H1 (cell line): Measurements from ENCODE around the gene ITGA11. TPM values are rescaled to one million over a fixed set of nuclear protein-coding genes. Genes with fewer than 3 reads are reported as not detected.
A peak's percentile ranks its signal among the peaks of the same experiment; 100 is the strongest.

ENCODE experiments used
- CTCF ChIA-PET: fragments of 300-600 bp; sonication (Branson Sonifier 250); formaldehyde crosslinking; loops from one replicate; lab custom pipeline; 2021; ENCODE audit not compliant: partially characterized antibody; lab: Charles Lee
- POLR2A ChIA-PET: fragments of 300-600 bp; sonication (Branson Sonifier 250); formaldehyde crosslinking; loops from one replicate; lab custom pipeline; 2021; ENCODE audit warnings: inconsistent platforms; ENCODE audit not compliant: partially characterized antibody; lab: Charles Lee
- DNase-seq, 2 experiments: peaks; one replicate each; pipeline versions ENCODE4 v3.0.0 to v3.0.0-alpha.2; 2010 to 2022; ENCODE audit warnings: low spot score in 2 of 2, low read depth in 1 of 2, mixed read lengths in 1 of 2
- FAIRE-seq: peaks from 2 replicates; lab custom pipeline; 2011; peaks lifted over from hg19 to GRCh38; lab: Jason Lieb, UNC
- H2AFZ ChIP-seq: 2 replicates; pipeline ENCODE4 v1.8.1; 2012; ENCODE audit warnings: low read length, inconsistent platforms
- H2AK5ac ChIP-seq: 2 replicates; pipeline ENCODE4 v1.6.1; 2013; ENCODE audit warnings: low read depth, low read length
- H2BK120ac ChIP-seq: replicated peaks from 2 replicates; pipeline ENCODE3; 2013; ENCODE audit warnings: low read depth, low read length, inconsistent platforms
- H2BK12ac ChIP-seq: 2 replicates; pipeline ENCODE4 v1.6.1; 2013; ENCODE audit warnings: low read depth, low read length
- H2BK15ac ChIP-seq: 2 replicates; pipeline ENCODE4 v1.6.1; 2013; ENCODE audit warnings: low read length
- H2BK20ac ChIP-seq: 2 replicates; pipeline ENCODE4 v1.6.1; 2013; ENCODE audit warnings: low read length
- H2BK5ac ChIP-seq: 2 replicates; pipeline ENCODE4 v1.6.1; 2013; ENCODE audit warnings: low read depth, low read length
- H3K14ac ChIP-seq: 2 replicates; pipeline ENCODE4 v1.6.1; 2013; ENCODE audit warnings: inconsistent platforms; ENCODE audit not compliant: insufficient read length
- H3K18ac ChIP-seq: 2 replicates; pipeline ENCODE4 v1.6.1; 2013; ENCODE audit warnings: low read length; ENCODE audit errors: extremely low read depth
- H3K23ac ChIP-seq: 2 replicates; pipeline ENCODE4 v1.6.1; 2013; ENCODE audit warnings: inconsistent platforms; ENCODE audit not compliant: insufficient read length
- H3K23me2 ChIP-seq: 2 replicates; pipeline ENCODE4 v1.6.1; 2013; ENCODE audit warnings: low read depth, low read length
- H3K27ac ChIP-seq: 2 replicates; pipeline ENCODE4 v1.6.1; 2011; ENCODE audit warnings: low read depth, low read length, inconsistent platforms
- H3K27me3 ChIP-seq, 4 experiments: replicated peaks in 1 of 4; 1 replicate in 1 of 4; 2 replicates in 3 of 4; pipeline versions ENCODE4 v1.6.1 to v1.8.1; 2011 to 2013; ENCODE audit warnings: low read length in 3 of 4, mild to moderate bottlenecking in 3 of 4, inconsistent platforms in 2 of 4, mixed read lengths in 2 of 4, moderate library complexity in 1 of 4; ENCODE audit not compliant: control insufficient read depth in 3 of 4, insufficient read depth in 3 of 4; ENCODE audit errors: extremely low read depth in 1 of 4
- H3K36me3 ChIP-seq, 4 experiments: 2 replicates each; pipeline versions ENCODE4 v1.6.1 to v1.8.1; 2011 to 2013; ENCODE audit warnings: mild to moderate bottlenecking in 4 of 4, low read length in 3 of 4, moderate library complexity in 2 of 4, control low read depth in 1 of 4, inconsistent platforms in 1 of 4; ENCODE audit not compliant: insufficient read depth in 4 of 4, control insufficient read depth in 2 of 4
- H3K4ac ChIP-seq: replicated peaks from 2 replicates; pipeline ENCODE3; 2013; ENCODE audit warnings: low read length, low read depth, mixed read lengths, inconsistent platforms; ENCODE audit not compliant: insufficient read length
- H3K4me1 ChIP-seq, 4 experiments: replicated peaks in 1 of 4; 1 replicate in 1 of 4; 2 replicates in 3 of 4; pipeline versions ENCODE4 v1.6.1 to v1.8.1; 2011 to 2013; ENCODE audit warnings: low read length in 3 of 4, inconsistent platforms in 2 of 4, mixed read lengths in 1 of 4; ENCODE audit not compliant: insufficient read depth in 4 of 4, control insufficient read depth in 3 of 4
- H3K4me2 ChIP-seq, 2 experiments: 2 replicates each; pipeline versions ENCODE4 v1.6.1 to v1.8.1; 2011 to 2013; ENCODE audit warnings: low read depth in 2 of 2, low read length in 2 of 2, control low read depth in 1 of 2, inconsistent platforms in 1 of 2, mild to moderate bottlenecking in 1 of 2; ENCODE audit not compliant: insufficient read depth in 1 of 2
- H3K4me3 ChIP-seq, 4 experiments: fragments of 200-600, 300-600 bp in 1 of 4; sonication (generic), shearing (Covaris generic), sonication (Bioruptor Twin) in 1 of 4; 2 replicates each; pipeline versions ENCODE4 v1.5.1 to v1.8.1; 2011 to 2016; ENCODE audit warnings: low read length in 4 of 4, low read depth in 3 of 4, control low read depth in 2 of 4, inconsistent platforms in 2 of 4, mild to moderate bottlenecking in 2 of 4, mixed read lengths in 1 of 4, moderate library complexity in 1 of 4; ENCODE audit not compliant: insufficient read depth in 2 of 4; ENCODE audit errors: extremely low read depth in 1 of 4
- H3K56ac ChIP-seq: replicated peaks from 2 replicates; pipeline ENCODE3; 2013; ENCODE audit warnings: low read depth, mild to moderate bottlenecking, mixed read lengths, low read length, inconsistent platforms; ENCODE audit not compliant: insufficient read length
- H3K79me1 ChIP-seq: 2 replicates; pipeline ENCODE4 v1.6.1; 2013; ENCODE audit warnings: low read depth, low read length, control low read depth
- H3K79me2 ChIP-seq, 2 experiments: 2 replicates each; pipeline versions ENCODE4 v1.6.1 to v1.8.1; 2012 to 2013; ENCODE audit warnings: low read length in 2 of 2, mild to moderate bottlenecking in 2 of 2, inconsistent platforms in 1 of 2; ENCODE audit not compliant: insufficient read depth in 2 of 2, control insufficient read depth in 1 of 2
- H3K9ac ChIP-seq, 4 experiments: replicated peaks in 1 of 4; 1 replicate in 1 of 4; 2 replicates in 3 of 4; pipeline versions ENCODE4 v1.6.1 to v1.8.1; 2011 to 2013; ENCODE audit warnings: low read depth in 3 of 4, low read length in 3 of 4, control low read depth in 2 of 4, mild to moderate bottlenecking in 2 of 4, moderate library complexity in 2 of 4, inconsistent platforms in 1 of 4; ENCODE audit errors: extremely low read depth in 1 of 4
- H3K9me3 ChIP-seq, 2 experiments: 2 replicates each; pipeline versions ENCODE4 v1.6.1 to v1.8.1; 2012 to 2013; ENCODE audit warnings: mild to moderate bottlenecking in 2 of 2, moderate library complexity in 2 of 2, control low read depth in 1 of 2, inconsistent platforms in 1 of 2, low read depth in 1 of 2, low read length in 1 of 2, mixed read lengths in 1 of 2; ENCODE audit not compliant: insufficient read depth in 2 of 2
- H4K20me1 ChIP-seq, 2 experiments: replicated peaks in 1 of 2; 2 replicates each; pipeline versions ENCODE3 to v1.8.1; 2011 to 2013; ENCODE audit warnings: inconsistent platforms in 2 of 2, low read length in 2 of 2, mild to moderate bottlenecking in 1 of 2; ENCODE audit not compliant: insufficient read depth in 2 of 2, control insufficient read depth in 1 of 2
- H4K5ac ChIP-seq: 2 replicates; pipeline ENCODE4 v1.6.1; 2013; ENCODE audit warnings: low read length, low read depth, mixed read lengths, inconsistent platforms; ENCODE audit not compliant: insufficient read length
- H4K8ac ChIP-seq: 2 replicates; pipeline ENCODE4 v1.8.0; 2013; ENCODE audit warnings: mild to moderate bottlenecking, moderate library complexity, low read length, inconsistent platforms; ENCODE audit not compliant: insufficient read depth; ENCODE audit errors: extremely low read depth
- H4K91ac ChIP-seq: replicated peaks from 2 replicates; pipeline ENCODE3; 2013; ENCODE audit warnings: low read length, mixed read lengths, inconsistent platforms; ENCODE audit not compliant: insufficient read length
- CHD2 ChIP-seq: IDR thresholded peaks from 2 replicates; pipeline ENCODE4 v1.6.1; 2012; ENCODE audit warnings: low read length, improper control_type of control experiment
- RNF2 ChIP-seq: fragments of 200-900, 300-1000 bp; sonication (generic); IDR thresholded peaks from 2 replicates; pipeline ENCODE4 v1.7.1; 2016; ENCODE audit warnings: borderline replicate concordance, low read depth, mild to moderate bottlenecking, antibody characterized with exemption, low read length; ENCODE audit not compliant: poor library complexity, severe bottlenecking; ENCODE audit errors: missing control alignments
- SAP30 ChIP-seq: fragments of 300-600 bp; sonication (generic); IDR thresholded peaks from 2 replicates; pipeline ENCODE4 v1.7.1; 2012; ENCODE audit warnings: low read length, moderate library complexity, mild to moderate bottlenecking, inconsistent platforms; ENCODE audit not compliant: insufficient read depth, insufficient replicate concordance
- SP1 ChIP-seq: IDR thresholded peaks from 2 replicates; pipeline ENCODE4 v1.6.1; 2011; ENCODE audit warnings: low read depth, low read length
- SP4 ChIP-seq: IDR thresholded peaks from 2 replicates; pipeline ENCODE4 v1.6.1; 2012; ENCODE audit warnings: low read length, inconsistent platforms
- SUZ12 ChIP-seq: fragments of 200-600 bp; sonication (generic); IDR thresholded peaks from 2 replicates; pipeline ENCODE4 v1.6.1; 2012; ENCODE audit warnings: mild to moderate bottlenecking, inconsistent platforms, low read length, moderate library complexity, mixed read lengths
- YY1 ChIP-seq: IDR thresholded peaks from 2 replicates; pipeline ENCODE4 v1.6.1; 2011; ENCODE audit warnings: low read depth, mild to moderate bottlenecking, low read length
- WGBS, 2 experiments: shearing (Covaris generic) in 1 of 2; methylation state at CpG; one replicate each; pipeline versions ENCODE4 v1.1.6 to v1.1.7; 2013 to 2015; ENCODE audit warnings: low lambda C conversion rate in 2 of 2, mixed read lengths in 2 of 2, inconsistent platforms in 1 of 2, low coverage in 1 of 2, missing lambda C conversion rate in 1 of 2; ENCODE audit not compliant: insufficient replicate concordance in 2 of 2, insufficient coverage in 1 of 2, insufficient read length in 1 of 2; ENCODE audit errors: extremely low coverage in 1 of 2, missing lambda C conversion rate in 1 of 2; 5-methylcytosine and 5-hydroxymethylcytosine counted together
- polyA plus RNA-seq, 7 experiments: library from polyadenylated mRNA; depleted of rRNA in 3 of 7; stranded (reverse) in 5 of 7; unstranded in 2 of 7; fragments of >200 nt in 5 of 7; fragments of 200-250 nt in 2 of 7; gene quantifications; 1 replicate in 5 of 7; 2 replicates in 1 of 7; 4 replicates in 1 of 7; pipeline versions ENCODE4 v1.2.1 to v1.2.3, GENCODE V29; 2011 to 2013; ENCODE audit warnings: missing spikeins in 2 of 7, mixed read lengths in 2 of 7
- total RNA-seq: library from RNA; stranded (reverse); fragmentation: NEBNext Ultra II Directional; extraction: Animal tissue kit (Norgen Biotek cat#: 25700); gene quantifications from 2 replicates; pipeline ENCODE4 v1.2.1, GENCODE V29; 2021
- TF ChIP-seq, protein P1 (sequence below): IDR thresholded peaks from 2 replicates; pipeline ENCODE4 v1.6.1; 2012; ENCODE audit warnings: inconsistent platforms

The ITGA11 gene
- total and polyA plus RNA-seq, 2 of the 8 experiments (the other 6 are each of a cell fraction or from before 2014, with no cell fraction given): 0.05 to 0.06 TPM

DNA sequence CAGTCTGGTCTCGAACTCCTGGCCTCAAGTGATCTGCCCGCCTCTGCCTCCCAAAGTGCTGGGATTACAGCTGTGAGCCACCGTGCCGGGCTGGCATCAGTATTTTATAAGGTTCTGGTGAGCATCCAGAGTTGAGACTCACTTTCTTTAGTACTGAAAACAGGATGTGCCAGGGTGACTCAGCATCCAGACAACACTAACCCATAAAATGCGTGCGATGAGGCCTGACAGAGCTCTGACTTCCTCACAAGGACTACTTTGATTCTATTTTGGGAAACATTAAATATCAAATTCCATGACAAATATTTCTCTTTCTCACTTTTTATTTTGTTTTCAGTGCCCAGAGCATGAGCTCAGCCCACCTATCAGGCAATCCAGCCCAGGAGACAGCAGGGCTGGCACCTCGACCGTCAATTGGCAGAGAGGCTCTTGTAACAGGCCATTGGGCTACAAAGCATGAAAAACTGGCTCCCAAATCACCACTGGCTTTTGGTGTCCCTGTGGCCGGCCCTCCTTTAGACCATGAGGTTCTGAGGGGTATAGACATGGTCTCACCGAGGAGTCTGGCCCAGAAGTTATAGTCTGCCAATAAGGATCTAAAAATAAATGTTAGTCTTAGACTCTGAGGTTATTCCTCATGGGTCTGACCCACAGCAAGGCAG, 79.4 kb downstream of the ITGA11 start:
- Histone ChIP-seq H3K4ac (no peak overlapping the region), H4K8ac (no peak overlapping the region), H3K56ac (no peak overlapping the region), H3K27me3 (no peaks in the 10 kb centered on the region), H2BK20ac (no peak overlapping the region), H3K9ac (no peak overlapping the region), H2BK12ac (no peak overlapping the region), H3K14ac (no peak overlapping the region), H3K4me3 (no peak overlapping the region), H3K23ac (no peak overlapping the region), H4K5ac (no peak overlapping the region), H2AFZ (no peak overlapping the region), H2BK15ac (no peak overlapping the region), H3K9me3 (peaks cover 6 to 9% of the 10 kb centered on the region in 2 experiments; a peak in 3 of 4 replicates), H2BK5ac (no peak overlapping the region), H2AK5ac (no peak overlapping the region), H3K79me2 (no peaks in the 10 kb centered on the region), H4K91ac (no peak overlapping the region), H3K4me1 (no peaks in the 10 kb centered on the region), H2BK120ac (no peak overlapping the region), H3K79me1 (no peaks in the 10 kb centered on the region), H3K23me2 (no peaks in the 10 kb centered on the region), H3K18ac (0 out of 2 replicates have a peak overlapping the region, but pooled peaks have one; percentile 24), H3K36me3 (no peaks in the 10 kb centered on the region), H4K20me1 (no peaks in the 10 kb centered on the region), H3K27ac (no peak overlapping the region), H3K4me2 (no peak overlapping the region)
- no peak for FAIRE-seq
- ChIA-PET POLR2A (no interaction called here), CTCF (interaction anchor here (0.8 to 3.6 kb wide), 12 partner anchors 9 to 157 kb away, joined by 3 to 17 read pairs (median 4); no protein-coding TSS in a partner anchor)
- no peak for DNase-seq
- WGBS, 2 experiments: 92% methylated on average over 10 of the region's 10 CpGs; no CpG with 5 or more reads in 1 of the 2 experiments
- TF ChIP-seq SUZ12 (no peak), YY1 (no peak), SP4 (no peak), SAP30 (no peak), RNF2 (no peak), SP1 (no peak), CHD2 (no peak)
- TF ChIP-seq, protein P1, sequence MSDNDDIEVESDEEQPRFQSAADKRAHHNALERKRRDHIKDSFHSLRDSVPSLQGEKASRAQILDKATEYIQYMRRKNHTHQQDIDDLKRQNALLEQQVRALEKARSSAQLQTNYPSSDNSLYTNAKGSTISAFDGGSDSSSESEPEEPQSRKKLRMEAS: no peak
